GM18505 (cell line): ENCODE results near the gene TDP1.
"Not testable (repeated sequence)": the region's sequence is repeated elsewhere in the genome, so short reads cannot be mapped to it uniquely, and the experiment has no call there.

ENCODE experiments used
- ATAC-seq: cut with Tn5 transposase; IDR thresholded peaks from one replicate; pipeline ENCODE4 v1.9.1; 2021; ENCODE audit not compliant: unreplicated experiment
- POLR2A ChIP-seq: IDR thresholded peaks from 4 replicates; pipeline ENCODE4 v1.6.1; 2011; ENCODE audit warnings: borderline replicate concordance; ENCODE audit not compliant: insufficient read depth, insufficient read length; ENCODE audit errors: extremely low read depth

TDP1 gene

DNA sequence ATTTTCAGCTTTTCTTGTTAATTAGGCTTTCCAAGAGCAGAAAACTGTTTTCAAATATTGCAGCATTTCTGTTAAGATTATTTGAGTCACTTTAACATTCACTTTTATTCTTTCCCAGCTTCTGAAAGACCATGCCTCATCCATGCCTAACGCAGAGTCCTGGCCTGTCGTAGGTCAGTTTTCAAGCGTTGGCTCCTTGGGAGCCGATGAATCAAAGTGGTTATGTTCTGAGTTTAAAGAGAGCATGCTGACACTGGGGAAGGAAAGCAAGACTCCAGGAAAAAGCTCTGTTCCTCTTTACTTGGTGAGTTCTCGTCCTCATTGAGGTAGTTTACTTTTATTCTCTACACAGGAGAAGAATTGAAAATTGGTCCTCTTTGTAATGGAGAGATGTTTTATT, 33.1 kb downstream of the TDP1 start:
- no peak for ATAC-seq
- TF ChIP-seq POLR2A: no peak

GRCh38 chr14:89990218-89990617, 34.5 kb downstream of the TDP1 start:
- no peak for ATAC-seq
- TF ChIP-seq POLR2A: no peak

GRCh38 chr14:89990623-89991275, 35.0 kb downstream of the TDP1 start:
- no peak for TF ChIP-seq POLR2A
- no peak for ATAC-seq

DNA sequence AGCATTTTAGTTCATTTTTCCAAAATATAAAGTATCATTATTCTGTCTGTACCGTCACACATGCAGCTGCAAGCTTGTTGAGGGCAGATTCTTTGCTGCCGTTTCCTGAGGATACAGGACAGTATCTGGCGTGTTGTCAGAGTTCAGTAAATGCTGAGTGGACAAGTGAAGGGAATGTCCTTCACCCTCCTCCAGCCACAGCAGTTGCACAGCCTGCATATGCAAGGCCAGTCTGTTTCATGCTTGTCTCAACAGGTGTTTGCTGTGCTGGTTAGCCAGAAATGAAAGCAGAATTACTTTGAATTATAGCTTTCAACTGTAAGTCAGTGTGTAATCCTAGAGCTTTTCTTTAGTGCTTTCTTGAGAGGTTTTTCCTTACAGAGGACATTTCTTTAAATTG, 36.5 kb downstream of the TDP1 start:
- no peak for ATAC-seq
- TF ChIP-seq POLR2A: no peak

- no peak for ATAC-seq
- TF ChIP-seq POLR2A: no peak
Measured at GRCh38 chr14:89996963-89997362, 41.2 kb downstream of the TDP1 start.

- TF ChIP-seq POLR2A: no peak
- ATAC-seq: no peak
Measured at GRCh38 chr14:90000935-90001334, 45.2 kb downstream of the TDP1 start.

DNA sequence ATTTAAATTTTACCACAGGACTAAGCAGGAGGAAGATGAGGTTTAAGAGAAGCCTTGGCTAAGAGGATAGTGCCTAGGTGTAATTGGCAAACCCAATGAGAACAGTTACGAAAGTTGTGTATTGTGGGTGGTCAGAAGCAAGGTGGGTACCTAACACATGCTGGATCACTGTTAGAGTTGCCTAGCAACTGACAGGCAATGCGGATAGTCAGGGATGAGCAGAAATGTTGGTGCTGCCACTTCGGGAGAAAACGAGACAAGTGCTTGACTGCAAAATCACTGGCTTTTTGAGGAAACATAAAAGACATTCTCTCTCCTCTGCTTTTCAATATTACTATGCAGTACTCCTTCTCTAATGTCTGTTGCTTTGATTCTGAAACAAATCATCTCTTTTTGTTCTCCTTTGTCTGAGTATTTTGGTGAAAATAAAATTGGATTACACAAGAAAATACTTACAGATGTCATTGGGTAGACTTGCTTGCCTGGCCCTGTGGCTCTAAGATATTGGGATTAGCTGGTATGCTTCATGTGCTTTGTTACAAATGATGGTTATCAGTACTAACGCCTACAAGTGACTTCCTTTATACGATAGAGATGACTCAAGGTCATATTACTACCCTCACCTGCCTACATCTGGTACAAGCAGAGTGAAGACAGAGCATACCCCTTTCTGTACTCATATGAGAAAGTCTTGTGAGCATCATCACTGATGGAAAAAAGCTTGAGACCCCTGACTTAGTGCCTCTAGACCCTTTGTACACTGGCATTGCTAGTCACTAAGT, 48.0 kb downstream of the TDP1 start:
- no peak for ATAC-seq

DNA sequence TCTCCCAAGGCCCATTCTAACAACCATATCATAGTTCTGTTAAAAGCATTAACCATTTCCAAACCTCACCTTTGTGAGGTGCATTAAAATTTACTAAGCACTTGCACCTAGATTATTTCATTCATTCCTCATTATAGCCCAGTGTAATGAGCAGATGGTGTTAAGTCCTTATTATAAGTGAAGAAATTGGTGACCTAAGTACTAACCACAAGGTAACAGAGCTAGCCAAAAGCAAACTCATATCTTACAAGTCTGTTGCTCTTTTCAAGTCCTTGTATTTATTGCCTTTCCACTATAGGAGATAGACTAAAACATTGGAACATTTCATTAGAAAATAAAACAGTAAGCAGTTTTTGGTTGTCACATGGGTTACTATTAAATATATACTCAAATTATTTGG, 49.7 kb downstream of the TDP1 start:
- no peak for TF ChIP-seq POLR2A
- ATAC-seq: no peak

More for the DNA sequence above, 48.0 kb downstream of the TDP1 start:
- no peak for TF ChIP-seq POLR2A

GRCh38 chr14:90005939-90006530, 50.3 kb downstream of the TDP1 start:
- no peak for ATAC-seq

DNA sequence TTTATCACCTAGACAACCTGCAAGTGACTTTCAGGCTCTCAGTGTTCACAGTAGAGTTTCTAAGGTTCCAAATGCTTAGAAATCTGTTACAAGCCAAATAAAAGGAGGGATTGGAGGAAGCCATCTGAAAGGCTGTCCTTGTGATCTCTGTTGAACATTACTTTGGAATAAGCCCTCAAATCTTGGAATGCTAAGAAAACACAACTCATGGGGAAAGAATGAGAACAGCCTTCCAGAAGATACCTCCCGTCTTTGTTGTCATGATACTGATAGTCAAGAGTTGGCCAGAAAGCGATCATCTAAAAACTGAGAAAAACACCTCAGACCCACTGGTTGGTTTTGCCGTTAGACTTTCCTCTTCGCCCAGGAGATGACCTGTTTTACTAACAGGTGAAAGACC, 61.6 kb downstream of the TDP1 start:
- ATAC-seq: no peak
- TF ChIP-seq POLR2A: no peak

More at GRCh38 chr14:90005939-90006530, 50.3 kb downstream of the TDP1 start:
- TF ChIP-seq POLR2A: no peak

DNA sequence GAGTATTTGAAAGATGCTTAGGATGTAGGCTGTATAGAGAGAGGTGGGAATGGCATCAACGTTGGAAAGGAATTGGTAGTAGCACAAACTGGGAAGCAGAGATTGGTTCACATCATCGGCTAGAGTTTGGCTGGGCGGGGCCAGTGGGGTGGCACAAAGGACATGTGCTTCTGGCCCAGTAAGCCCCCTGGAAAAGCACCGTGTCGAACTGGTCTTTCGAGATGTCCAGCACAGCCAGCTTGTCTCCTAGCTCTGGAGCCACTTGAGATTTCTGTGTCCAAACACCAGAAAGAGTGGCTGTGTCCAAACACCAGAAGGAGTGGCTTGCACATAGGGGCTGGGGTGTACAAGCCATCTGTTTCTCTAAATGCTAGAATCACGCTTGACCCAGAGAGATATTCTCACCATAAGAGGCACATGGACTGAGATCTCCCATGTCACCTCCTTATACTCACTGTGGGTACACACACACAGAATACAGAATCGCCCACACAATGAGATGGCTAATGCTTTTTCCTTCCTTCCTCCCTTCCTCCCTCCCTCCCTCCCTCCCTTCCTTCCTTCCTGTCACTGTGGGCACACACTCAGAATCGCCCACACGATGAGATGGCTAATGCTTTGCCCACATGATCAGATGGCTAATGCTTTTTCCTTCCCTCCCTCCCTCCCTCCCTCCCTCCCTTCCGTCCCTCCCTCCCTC, 64.2 kb downstream of the TDP1 start:
- no peak for ATAC-seq
- TF ChIP-seq POLR2A: no peak

DNA sequence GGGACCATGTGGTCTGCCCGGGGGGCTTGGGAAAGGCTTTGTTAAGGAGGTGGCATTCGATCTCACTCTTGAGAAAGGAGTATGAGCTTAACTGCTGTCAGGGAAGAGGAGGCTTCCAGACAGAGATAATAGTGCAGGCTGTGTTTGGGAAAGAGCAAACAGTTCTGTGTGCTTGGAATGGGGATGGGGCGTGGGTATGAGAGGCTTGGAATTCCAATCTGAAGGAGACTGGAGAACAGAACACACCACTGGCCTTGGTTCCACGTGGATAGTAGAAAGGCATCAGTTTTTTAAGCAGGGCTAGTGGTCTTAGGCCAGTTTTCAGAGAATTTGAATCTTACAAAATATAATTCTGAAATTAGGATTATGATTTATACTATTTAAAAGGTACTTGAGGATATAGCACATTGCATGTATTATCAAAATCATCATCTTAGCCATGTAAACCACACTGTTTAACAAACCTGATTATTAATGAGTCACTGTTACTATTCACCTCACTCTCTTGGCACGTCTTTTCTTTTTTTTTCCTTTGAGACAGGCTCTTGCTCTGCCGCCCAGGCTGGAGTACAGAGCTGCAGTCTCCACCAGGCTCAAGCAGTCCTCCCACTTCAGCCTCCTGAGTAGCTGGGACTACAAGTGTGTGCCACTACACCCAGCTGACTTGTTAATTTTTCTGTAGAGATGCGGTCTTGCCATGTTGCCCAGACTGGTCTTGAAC, 67.6 kb downstream of the TDP1 start:
- ATAC-seq: no peak
- TF ChIP-seq POLR2A: no peak

GRCh38 chr14:90024910-90025309, 69.2 kb downstream of the TDP1 start:
- TF ChIP-seq POLR2A: no peak
- no peak for ATAC-seq

GRCh38 chr14:90026608-90027007, 70.9 kb downstream of the TDP1 start:
- not testable (repeated sequence) for ATAC-seq

DNA sequence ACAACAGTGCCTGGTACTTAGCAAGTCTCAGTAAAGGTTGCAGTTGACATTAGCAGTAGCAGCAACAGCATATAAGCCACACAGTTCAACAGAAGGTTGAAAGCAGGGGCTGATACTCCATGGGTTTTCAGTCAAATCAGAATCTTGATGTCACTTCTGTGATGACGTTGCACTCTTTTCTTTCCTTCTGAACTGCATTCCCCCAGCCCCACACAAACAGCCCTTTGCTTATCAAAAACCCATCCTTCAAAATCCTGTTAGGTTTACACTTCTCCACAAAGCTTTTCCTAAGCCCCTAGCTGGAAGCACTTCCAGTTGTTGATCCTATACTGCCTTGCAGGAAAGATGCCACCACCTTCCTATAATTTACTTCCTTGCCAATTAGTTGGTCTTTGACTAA, 72.1 kb downstream of the TDP1 start:
- no peak for TF ChIP-seq POLR2A
- ATAC-seq: no peak
